NB4 (cell line): ENCODE data around the gene DPYD.

Experiments used
- DNase-seq: peaks from one replicate; pipeline ENCODE4 v3.0.0; 2010; ENCODE audit warnings: low read depth
- H3K4me3 ChIP-seq: one replicate; pipeline ENCODE4 v1.5.1; 2011; ENCODE audit warnings: mild to moderate bottlenecking, low read depth, low read length, moderate library complexity
- CTCF ChIP-seq: IDR thresholded peaks from one replicate; pipeline ENCODE4 v1.5.1; 2012; ENCODE audit warnings: low read depth, low read length
- MAX ChIP-seq: IDR thresholded peaks from 2 replicates; pipeline ENCODE4 v1.6.1; 2011; ENCODE audit warnings: low read depth, low read length
- MYC ChIP-seq: IDR thresholded peaks from 2 replicates; pipeline ENCODE4 v1.6.1; 2011; ENCODE audit warnings: low read depth, low read length
- POLR2A ChIP-seq: IDR thresholded peaks from 2 replicates; pipeline ENCODE4 v1.6.1; 2011; ENCODE audit warnings: mild to moderate bottlenecking; ENCODE audit not compliant: insufficient read length; ENCODE audit errors: extremely low read depth

Gene DPYD

GRCh38 chr1:97651250-97651649, 269.6 kb downstream of the DPYD start:
- no peak overlapping the region for H3K4me3 ChIP-seq
- no peak for DNase-seq
- TF ChIP-seq POLR2A (no peak), MAX (no peak), CTCF (no peak), MYC (no peak)

GRCh38 chr1:97649591-97649990, 271.2 kb downstream of the DPYD start:
- TF ChIP-seq MYC: no peak
- no peak for TF ChIP-seq MAX
- no peak for TF ChIP-seq CTCF
- TF ChIP-seq POLR2A: no peak
- DNase-seq: no peak
- H3K4me3 ChIP-seq: no peak overlapping the region

- no peak overlapping the region for H3K4me3 ChIP-seq
- TF ChIP-seq MAX (no peak), MYC (no peak), POLR2A (no peak), CTCF (no peak)
- DNase-seq: no peak
These were observed 273.1 kb downstream of the DPYD start for GRCh38 chr1:97647776-97648175.

GRCh38 chr1:97646071-97646470, 274.8 kb downstream of the DPYD start:
- H3K4me3 ChIP-seq: no peak overlapping the region
- DNase-seq: no peak
- TF ChIP-seq MYC: no peak
- TF ChIP-seq MAX: no peak
- TF ChIP-seq POLR2A: no peak
- no peak for TF ChIP-seq CTCF

- no peak for DNase-seq
- H3K4me3 ChIP-seq: no peak overlapping the region
- no peak for TF ChIP-seq MAX
- no peak for TF ChIP-seq CTCF
- no peak for TF ChIP-seq MYC
- TF ChIP-seq POLR2A: no peak
These were observed 280.2 kb downstream of the DPYD start for GRCh38 chr1:97640677-97641076.

- no peak overlapping the region for H3K4me3 ChIP-seq
- TF ChIP-seq MYC (no peak), CTCF (no peak), MAX (no peak), POLR2A (no peak)
- no peak for DNase-seq
These were observed 283.9 kb downstream of the DPYD start for GRCh38 chr1:97636941-97637340.
